ENCODE data around the gene YIPF2. TPM values are rescaled to one million over a fixed set of nuclear protein-coding genes. Genes with fewer than 3 reads are reported as not detected.
A peak's percentile ranks its signal among the peaks of the same experiment; 100 is the strongest.
"Not testable (repeated sequence)": the region's sequence is repeated elsewhere in the genome, so short reads cannot be mapped to it uniquely, and the experiment has no call there.

YIPF2 gene
- total and polyA plus RNA-seq, 4 donors: 30.1 to 41.8 (median 38.8) TPM

DNA sequence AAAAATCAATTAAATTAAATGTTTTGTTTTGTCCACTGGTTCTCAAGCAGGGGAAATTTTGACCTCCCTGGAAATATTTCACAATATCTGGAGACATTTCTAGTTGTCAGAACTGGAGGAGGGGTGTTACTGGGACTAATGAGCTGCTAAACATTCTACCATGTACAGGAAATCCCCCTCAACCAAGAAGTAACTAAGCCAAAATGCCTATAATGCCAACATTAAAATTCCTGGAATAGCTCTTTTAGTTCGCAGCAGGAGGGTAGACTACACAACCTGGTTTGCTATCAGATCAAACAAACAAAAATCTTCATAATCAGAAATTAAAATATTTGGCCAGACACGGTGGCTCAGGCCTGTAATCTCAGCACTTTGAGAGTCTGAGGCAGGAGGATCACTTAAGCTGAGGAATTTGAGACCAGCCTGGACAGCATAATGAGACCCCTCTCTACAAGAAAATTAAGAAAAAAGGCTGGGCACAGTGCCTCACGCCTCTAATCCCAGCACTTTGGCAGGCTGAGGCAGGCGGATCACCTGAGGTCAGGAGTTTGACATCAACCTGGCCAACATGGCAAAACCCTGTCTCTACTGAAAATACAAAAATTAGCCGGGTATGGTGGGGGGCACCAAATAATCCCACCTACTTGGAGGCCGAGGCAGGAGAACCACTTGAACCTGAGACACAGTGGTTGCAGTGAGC lies 18.7 kb upstream of the YIPF2 start:
- no peak overlapping the region for H3K4me3 ChIP-seq (ENCODE audit: low read length in 2 of 2)
- H3K27me3 ChIP-seq (ENCODE audit: control insufficient read depth in 1 of 2, insufficient read depth in 2 of 2, low read length in 1 of 2): no peaks in the 10 kb centered on the region
- 46 to 57% methylated on average over 6 of the region's 6 CpGs for WGBS, 2 donors
- no peaks in the 10 kb centered on the region for H3K36me3 ChIP-seq (ENCODE audit: control insufficient read depth in 1 of 2, insufficient read depth in 2 of 2, low read length in 1 of 2)
- H3K9me3 ChIP-seq (ENCODE audit: control insufficient read depth, low read length): no peaks in the 10 kb centered on the region
- no peak for ATAC-seq (ENCODE audit: low FRiP score)
- no peak overlapping the region for H3K27ac ChIP-seq (ENCODE audit: low read depth in 1 of 2, low read length in 2 of 2)
- intact Hi-C loops (cut with DNase I): no loop called here
- DNase-seq: no peak
- no peaks in the 10 kb centered on the region for H3K4me1 ChIP-seq (ENCODE audit: control insufficient read depth in 1 of 2, insufficient read depth in 2 of 2, low read length in 2 of 2)

DNA sequence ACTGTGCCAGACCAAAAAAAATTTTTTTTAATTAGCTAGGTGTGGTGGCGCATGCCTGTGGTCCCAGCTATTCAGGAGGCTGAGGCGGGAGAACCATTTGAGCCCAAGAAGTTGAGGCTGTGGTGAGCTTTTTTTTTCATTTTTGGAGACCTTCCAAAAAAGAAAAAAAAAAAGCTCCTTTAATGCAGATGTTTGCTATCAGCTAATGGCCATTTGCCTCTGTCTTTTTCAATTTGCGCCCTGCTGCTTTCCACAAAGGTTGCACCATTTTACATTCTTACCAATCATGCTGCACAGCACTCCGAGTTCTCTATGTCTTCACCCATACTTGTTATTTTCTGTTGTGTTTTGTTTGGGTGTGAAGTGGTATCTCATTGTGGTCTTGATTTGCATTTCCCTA lies 16.8 kb upstream of the YIPF2 start:
- ATAC-seq (ENCODE audit: low FRiP score): no peak
- WGBS, 2 donors: 92 to 97% methylated on average over 4 of the region's 4 CpGs

DNA sequence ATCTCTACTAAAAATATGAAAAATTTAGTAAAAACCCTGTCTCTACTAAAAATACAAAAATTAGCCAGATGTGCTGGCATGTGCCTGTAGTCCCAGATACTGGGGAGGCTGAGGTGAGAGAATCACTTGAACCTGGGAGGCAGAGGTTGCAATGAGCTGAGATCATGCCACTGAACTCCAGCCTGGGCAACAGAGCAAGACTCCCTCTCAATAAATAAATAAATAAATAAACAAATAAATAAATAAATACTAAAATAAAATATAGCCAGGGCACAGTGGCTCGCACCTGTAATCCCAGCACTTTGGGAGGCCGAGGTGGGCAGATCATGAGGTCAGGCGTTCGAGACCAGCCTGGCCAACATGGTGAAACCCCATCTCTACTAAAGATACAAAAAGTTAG lies 15.0 kb upstream of the YIPF2 start:
- H3K9me3 ChIP-seq (ENCODE audit: control insufficient read depth, low read length); DNase-seq; H3K27me3 ChIP-seq (ENCODE audit: control insufficient read depth in 1 of 2, insufficient read depth in 2 of 2, low read length in 1 of 2); H3K36me3 ChIP-seq (ENCODE audit: control insufficient read depth in 1 of 2, insufficient read depth in 2 of 2, low read length in 1 of 2); H3K27ac ChIP-seq (ENCODE audit: low read depth in 1 of 2, low read length in 2 of 2); H3K4me1 ChIP-seq (ENCODE audit: control insufficient read depth in 1 of 2, insufficient read depth in 2 of 2, low read length in 2 of 2); ATAC-seq (ENCODE audit: low FRiP score); H3K4me3 ChIP-seq (ENCODE audit: low read length in 2 of 2): not testable (repeated sequence)
- intact Hi-C loops (cut with DNase I): loop anchor here in 1 of 2 donors (5.0 kb wide), 1 partner anchor 89 kb away; no protein-coding TSS in a partner anchor
- WGBS, 2 donors: 76 to 81% methylated on average over 4 of the region's 4 CpGs

More for the DNA sequence above, 16.8 kb upstream of the YIPF2 start:
- Histone ChIP-seq H3K36me3 (ENCODE audit: control insufficient read depth in 1 of 2, insufficient read depth in 2 of 2, low read length in 1 of 2) (no peaks in the 10 kb centered on the region), H3K27me3 (ENCODE audit: control insufficient read depth in 1 of 2, insufficient read depth in 2 of 2, low read length in 1 of 2) (no peaks in the 10 kb centered on the region), H3K9me3 (ENCODE audit: control insufficient read depth, low read length) (no peaks in the 10 kb centered on the region), H3K27ac (ENCODE audit: low read depth in 1 of 2, low read length in 2 of 2) (no peak overlapping the region), H3K4me1 (ENCODE audit: control insufficient read depth in 1 of 2, insufficient read depth in 2 of 2, low read length in 2 of 2) (no peaks in the 10 kb centered on the region), H3K4me3 (ENCODE audit: low read length in 2 of 2) (no peak overlapping the region)
- DNase-seq: no peak
- intact Hi-C loops (cut with DNase I): no loop called here

DNA sequence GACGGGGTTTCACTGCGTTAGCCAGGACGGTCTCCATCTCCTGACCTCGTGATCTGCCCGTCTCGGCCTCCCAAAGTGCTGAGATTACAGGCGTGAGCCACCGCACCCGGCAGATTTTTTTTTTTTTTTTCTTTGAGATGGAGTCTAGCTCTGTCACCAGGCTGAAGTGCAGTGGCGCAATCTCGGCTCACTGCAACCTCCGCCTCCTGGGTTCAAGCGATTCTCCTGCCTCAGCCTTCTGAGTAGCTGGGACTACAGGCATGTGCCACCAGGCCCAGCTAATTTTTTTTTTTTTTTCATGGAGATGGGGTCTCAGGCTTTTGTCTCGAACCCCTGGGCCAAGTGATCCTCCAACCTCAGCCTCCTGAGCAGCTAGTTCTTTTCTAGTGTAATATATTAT lies 13.2 kb upstream of the YIPF2 start:
- intact Hi-C loops (cut with DNase I): loop anchor here in 1 of 2 donors (5.0 kb wide), 1 partner anchor 91 kb away; no protein-coding TSS in a partner anchor
- ATAC-seq (ENCODE audit: low FRiP score): not testable (repeated sequence)
- WGBS, 2 donors: 74 to 84% methylated on average over 14 of the region's 14 CpGs

DNA sequence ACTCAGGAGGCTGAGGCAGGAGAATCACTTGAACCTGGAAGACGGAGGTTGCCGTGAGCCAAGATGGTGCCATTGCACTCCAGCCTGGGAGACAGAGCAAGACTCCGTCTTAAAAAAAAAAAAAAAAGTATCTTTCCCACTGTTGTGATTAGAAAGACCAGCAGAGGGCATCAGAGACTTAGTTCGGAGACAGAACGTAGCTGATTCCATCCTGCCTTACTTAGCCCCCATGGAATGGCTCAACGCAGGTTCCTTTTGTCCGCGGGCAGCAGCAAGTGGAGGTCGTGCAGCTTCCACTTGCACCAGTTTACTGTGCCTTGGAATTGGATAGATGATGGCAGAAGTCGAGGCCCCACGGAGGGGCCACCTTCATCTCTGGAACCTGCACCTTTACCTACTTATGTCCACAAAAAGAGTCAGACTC lies 8.2 kb upstream of the YIPF2 start:
- H3K4me1 ChIP-seq (ENCODE audit: control insufficient read depth in 1 of 2, insufficient read depth in 2 of 2, low read length in 2 of 2): no peaks in the 10 kb centered on the region
- 2 to 4% methylated on average over 11 of the region's 11 CpGs for WGBS, 2 donors
- intact Hi-C loops (cut with DNase I): loop anchor here in 1 of 2 donors (5.0 to 10.0 kb wide), 2 partner anchors 41 to 188 kb away; no protein-coding TSS in a partner anchor
- no peaks in the 10 kb centered on the region for H3K27me3 ChIP-seq (ENCODE audit: control insufficient read depth in 1 of 2, insufficient read depth in 2 of 2, low read length in 1 of 2)
- DNase-seq: no peak
- H3K36me3 ChIP-seq (ENCODE audit: control insufficient read depth in 1 of 2, insufficient read depth in 2 of 2, low read length in 1 of 2): no peaks in the 10 kb centered on the region
- H3K9me3 ChIP-seq (ENCODE audit: control insufficient read depth, low read length): no peaks in the 10 kb centered on the region
- H3K4me3 ChIP-seq (ENCODE audit: low read length in 2 of 2): no peak overlapping the region
- no peak overlapping the region for H3K27ac ChIP-seq (ENCODE audit: low read depth in 1 of 2, low read length in 2 of 2)
- peak; percentile 73 for ATAC-seq (ENCODE audit: low FRiP score)

More for the DNA sequence above, 13.2 kb upstream of the YIPF2 start:
- not testable (repeated sequence) for H3K27me3 ChIP-seq (ENCODE audit: control insufficient read depth in 1 of 2, insufficient read depth in 2 of 2, low read length in 1 of 2); H3K9me3 ChIP-seq (ENCODE audit: control insufficient read depth, low read length); H3K4me1 ChIP-seq (ENCODE audit: control insufficient read depth in 1 of 2, insufficient read depth in 2 of 2, low read length in 2 of 2); H3K36me3 ChIP-seq (ENCODE audit: control insufficient read depth in 1 of 2, insufficient read depth in 2 of 2, low read length in 1 of 2); DNase-seq; H3K4me3 ChIP-seq (ENCODE audit: low read length in 2 of 2); H3K27ac ChIP-seq (ENCODE audit: low read depth in 1 of 2, low read length in 2 of 2)

DNA sequence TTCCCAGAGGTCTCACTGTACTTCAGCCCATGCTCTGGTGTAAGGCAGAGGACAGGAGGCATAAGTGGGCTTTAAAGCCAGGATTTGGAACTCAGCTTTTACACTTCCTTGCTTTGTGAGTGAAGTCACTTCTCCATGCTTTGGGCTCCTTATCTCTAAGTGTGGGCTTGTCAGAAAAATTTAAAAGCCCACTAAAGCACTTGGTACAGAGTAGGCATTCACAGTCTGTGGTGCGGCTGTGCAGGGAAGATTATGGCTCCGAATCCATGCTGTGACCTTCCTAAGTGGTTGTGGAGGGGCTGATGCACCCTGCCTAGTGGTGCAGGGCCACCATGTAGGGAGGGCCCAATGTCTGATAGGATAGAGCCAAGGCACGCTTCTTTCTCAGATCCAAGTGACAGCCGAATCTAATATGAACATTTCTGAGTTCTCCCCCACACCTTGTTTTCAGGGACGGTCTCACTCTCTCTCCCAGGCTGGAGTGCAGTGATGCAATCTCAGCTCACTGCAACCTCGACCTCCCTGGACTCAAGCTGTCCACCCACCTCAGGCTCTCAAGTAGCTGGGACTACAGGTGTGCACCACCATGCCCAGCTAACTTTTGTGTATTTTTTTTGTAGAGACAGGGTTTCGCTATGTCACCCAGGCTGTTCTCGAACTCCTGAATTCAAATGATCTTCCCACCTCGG lies 7.1 kb upstream of the YIPF2 start:
- Histone ChIP-seq H3K4me1 (ENCODE audit: control insufficient read depth in 1 of 2, insufficient read depth in 2 of 2, low read length in 2 of 2) (no peaks in the 10 kb centered on the region), H3K4me3 (ENCODE audit: low read length in 2 of 2) (no peak overlapping the region), H3K36me3 (ENCODE audit: control insufficient read depth in 1 of 2, insufficient read depth in 2 of 2, low read length in 1 of 2) (no peaks in the 10 kb centered on the region), H3K27me3 (ENCODE audit: control insufficient read depth in 1 of 2, insufficient read depth in 2 of 2, low read length in 1 of 2) (no peaks in the 10 kb centered on the region), H3K9me3 (ENCODE audit: control insufficient read depth, low read length) (no peaks in the 10 kb centered on the region), H3K27ac (ENCODE audit: low read depth in 1 of 2, low read length in 2 of 2) (no peak overlapping the region)
- DNase-seq: no peak
- intact Hi-C loops (cut with DNase I): loop anchor here in 1 of 2 donors (5.0 to 10.0 kb wide), 2 partner anchors 42 to 189 kb away; no protein-coding TSS in a partner anchor
- 92 to 94% methylated on average over 9 of the region's 9 CpGs for WGBS, 2 donors
- ATAC-seq (ENCODE audit: low FRiP score): no peak

DNA sequence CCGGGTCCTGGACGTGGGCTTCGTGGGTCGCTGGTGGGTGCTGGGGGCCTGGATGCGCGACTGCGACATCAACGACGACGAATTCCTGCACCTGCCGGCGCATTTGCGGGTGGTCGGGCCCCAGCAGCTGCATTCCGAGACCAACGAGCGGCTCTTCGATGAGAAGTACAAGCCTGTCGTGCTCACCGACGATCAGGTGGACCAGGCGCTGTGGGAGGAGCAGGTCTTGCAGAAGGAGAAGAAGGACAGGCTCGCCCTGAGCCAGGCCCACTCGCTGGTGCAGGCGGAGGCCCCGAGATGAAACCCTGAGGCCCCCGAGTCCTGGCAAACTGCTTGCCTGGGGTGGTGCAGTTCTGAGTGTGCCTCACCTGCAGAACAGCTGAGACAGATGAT lies 959 bp upstream of the YIPF2 start:
- H3K27ac ChIP-seq (ENCODE audit: low read depth in 1 of 2, low read length in 2 of 2): peak overlapping the region in 1 of 2 donors; percentile 19
- no peaks in the 10 kb centered on the region for H3K9me3 ChIP-seq (ENCODE audit: control insufficient read depth, low read length)
- H3K4me1 ChIP-seq (ENCODE audit: control insufficient read depth in 1 of 2, insufficient read depth in 2 of 2, low read length in 2 of 2): no peaks in the 10 kb centered on the region
- intact Hi-C loops (cut with DNase I): loop anchor here (2.0 to 10.0 kb wide), 2 partner anchors 55 to 57 kb away; partner anchors contain the start of gene CARM1 (in 1 of the 2)
- no peak for ATAC-seq (ENCODE audit: low FRiP score)
- DNase-seq: no peak
- no peaks in the 10 kb centered on the region for H3K36me3 ChIP-seq (ENCODE audit: control insufficient read depth in 1 of 2, insufficient read depth in 2 of 2, low read length in 1 of 2)
- no peaks in the 10 kb centered on the region for H3K27me3 ChIP-seq (ENCODE audit: control insufficient read depth in 1 of 2, insufficient read depth in 2 of 2, low read length in 1 of 2)
- WGBS, 2 donors: 7 to 9% methylated on average over 27 of the region's 27 CpGs
- peak overlapping the region; percentile 67 to 75 for H3K4me3 ChIP-seq (ENCODE audit: low read length in 2 of 2)

DNA sequence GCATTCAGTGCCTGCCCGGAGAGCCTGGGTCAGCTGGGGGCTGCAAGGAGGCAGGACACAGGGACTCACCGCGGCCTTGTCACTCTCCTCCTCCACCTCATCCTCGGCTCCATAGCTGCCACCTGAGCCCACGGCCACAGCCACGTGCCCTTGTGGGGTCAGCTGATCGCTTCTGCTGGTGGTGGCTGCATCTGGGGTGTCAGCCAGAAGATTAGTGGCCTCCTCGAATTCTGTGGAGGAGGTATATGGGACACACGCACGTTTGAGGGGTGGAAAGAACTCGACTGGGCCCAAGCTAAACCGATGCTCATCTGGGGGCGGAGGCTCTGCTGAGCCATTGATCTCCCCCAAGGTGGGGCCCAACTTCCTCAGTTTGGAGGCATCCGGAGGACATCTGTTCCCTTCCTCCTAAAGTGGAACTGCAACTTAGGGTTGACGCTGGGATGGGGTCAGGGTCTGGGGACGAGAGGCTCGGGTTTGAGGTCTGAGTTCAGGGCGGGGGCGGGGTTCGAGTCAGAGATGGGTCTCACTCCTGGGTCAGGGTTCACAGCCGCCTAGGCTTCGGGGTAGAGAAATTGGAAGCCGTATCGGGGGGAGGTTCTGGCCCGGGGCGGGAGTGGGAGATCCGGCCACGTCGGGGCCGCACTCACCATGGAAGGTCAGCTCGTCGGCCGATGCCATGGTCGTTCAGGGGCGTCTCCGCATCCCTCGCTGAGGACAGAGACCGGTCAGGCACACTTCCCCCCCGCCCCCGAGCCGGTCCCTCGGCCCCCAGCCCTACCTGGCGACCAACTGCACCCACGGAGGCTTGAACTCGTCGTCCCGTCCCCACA lies 493 bp downstream of the YIPF2 start:
- no peaks in the 10 kb centered on the region for H3K36me3 ChIP-seq (ENCODE audit: control insufficient read depth in 1 of 2, insufficient read depth in 2 of 2, low read length in 1 of 2)
- no peaks in the 10 kb centered on the region for H3K9me3 ChIP-seq (ENCODE audit: control insufficient read depth, low read length)
- ATAC-seq (ENCODE audit: low FRiP score) (peak; percentile 6), DNase-seq (no peak)
- no peaks in the 10 kb centered on the region for H3K27me3 ChIP-seq (ENCODE audit: control insufficient read depth in 1 of 2, insufficient read depth in 2 of 2, low read length in 1 of 2)
- H3K4me1 ChIP-seq (ENCODE audit: control insufficient read depth in 1 of 2, insufficient read depth in 2 of 2, low read length in 2 of 2): no peaks in the 10 kb centered on the region
- intact Hi-C loops (cut with DNase I): loop anchor here (2.0 to 10.0 kb wide), 2 partner anchors 53 to 55 kb away; partner anchors contain the start of gene CARM1 (in 1 of the 2)
- 5% methylated on average over 47 of the region's 47 CpGs for WGBS, 2 donors
- H3K4me3 ChIP-seq (ENCODE audit: low read length in 2 of 2): peak overlapping the region; percentile 18 to 84
- H3K27ac ChIP-seq (ENCODE audit: low read depth in 1 of 2, low read length in 2 of 2): peak overlapping the region in 1 of 2 donors; percentile 55
